HG03521 (cell line): ENCODE results near the gene ICAM3.

Source experiments
- ATAC-seq: cut with Tn5 transposase; IDR thresholded peaks from one replicate; pipeline ENCODE4 v1.9.1; 2021; ENCODE audit warnings: mild to moderate bottlenecking, moderate library complexity; ENCODE audit not compliant: unreplicated experiment

ICAM3 gene

GRCh38 chr19:10321417-10321797 lies 18.0 kb downstream of the ICAM3 start:
- ATAC-seq = no peak

GRCh38 chr19:10320602-10321416 lies 18.6 kb downstream of the ICAM3 start:
- no peak for ATAC-seq

GRCh38 chr19:10318807-10319682 lies 20.4 kb downstream of the ICAM3 start:
- ATAC-seq = no peak

GRCh38 chr19:10317857-10318462 lies 21.5 kb downstream of the ICAM3 start:
- no peak for ATAC-seq

- no peak for ATAC-seq
These were observed 22.2 kb downstream of the ICAM3 start for GRCh38 chr19:10317045-10317856.

GRCh38 chr19:10316229-10317044 lies 23.0 kb downstream of the ICAM3 start:
- ATAC-seq = no peak

- ATAC-seq = no peak
These were observed 23.8 kb downstream of the ICAM3 start, which contains the start of gene FDX2 for GRCh38 chr19:10315335-10316214. FDX2 (minus strand) TSS chr19:10316015; CDS start chr19:10315996, 19 bp downstream.

- ATAC-seq = no peak
These were observed 30.0 kb downstream of the ICAM3 start, which contains the start of gene ZGLP1 for GRCh38 chr19:10309423-10309822. ZGLP1 (minus strand) TSS chr19:10309815.

- no peak for ATAC-seq
These were observed 33.1 kb downstream of the ICAM3 start for GRCh38 chr19:10306327-10306726.

- ATAC-seq = no peak
These were observed 34.2 kb downstream of the ICAM3 start for GRCh38 chr19:10305139-10305806.

- no peak for ATAC-seq
These were observed 39.6 kb downstream of the ICAM3 start for GRCh38 chr19:10299545-10300458.

GRCh38 chr19:10295847-10296591 lies 43.4 kb downstream of the ICAM3 start:
- ATAC-seq = no peak

GRCh38 chr19:10295305-10295846 lies 44.0 kb downstream of the ICAM3 start:
- ATAC-seq = peak; percentile 41

GRCh38 chr19:10294368-10294697 lies 45.1 kb downstream of the ICAM3 start:
- no peak for ATAC-seq

GRCh38 chr19:10293637-10294367 lies 45.6 kb downstream of the ICAM3 start:
- no peak for ATAC-seq
